NT2/D1 (cell line): Measurements from ENCODE around the gene TMEM14C.
"Not testable (repeated sequence)": the region's sequence is repeated elsewhere in the genome, so short reads cannot be mapped to it uniquely, and the experiment has no call there.

Experiments used
- SUZ12 ChIP-seq: IDR thresholded peaks from 2 replicates; pipeline ENCODE4 v1.6.1; 2011; ENCODE audit not compliant: insufficient read length, insufficient read depth; ENCODE audit errors: extremely low read depth
- ZNF274 ChIP-seq: IDR thresholded peaks from 2 replicates; pipeline ENCODE4 v1.6.1; 2011; ENCODE audit warnings: mild to moderate bottlenecking, low read depth, low read length

GRCh38 chr6:10751757-10752156 is 28.9 kb downstream of the TMEM14C start:
- not testable (repeated sequence) for TF ChIP-seq SUZ12, ZNF274
